Endothelial cell of umbilical vein (primary cell): ENCODE measurements around the gene ABCB4. TPM values are rescaled to one million over a fixed set of nuclear protein-coding genes. Genes with fewer than 3 reads are reported as not detected.
"Not testable (repeated sequence)": the region's sequence is repeated elsewhere in the genome, so short reads cannot be mapped to it uniquely, and the experiment has no call there.

Experiments used
- BruUV-seq: library from RNA; stranded (reverse); fragments of 400-500 nt; replicated peaks from 2 replicates; lab custom pipeline; 2021; lab: Mats Ljungman, UMichigan
- CTCF ChIA-PET: fragments of 300-600, 350-600 bp; sonication (Branson Sonifier 250); formaldehyde crosslinking; loops from one replicate; lab custom pipeline; 2021; ENCODE audit warnings: antibody characterized with exemption, inconsistent platforms; lab: Charles Lee
- POLR2A ChIA-PET: fragments of 300-600, 350-600 bp; sonication (Branson Sonifier 250); formaldehyde crosslinking; loops from one replicate; lab custom pipeline; 2021; ENCODE audit warnings: antibody characterized with exemption, inconsistent platforms; lab: Charles Lee
- DNase-seq: peaks from one replicate; pipeline ENCODE4 v3.0.0-alpha.2; 2011; ENCODE audit warnings: low read depth, low spot score
- FAIRE-seq: peaks from 2 replicates; lab custom pipeline; 2011; peaks lifted over from hg19 to GRCh38; lab: Jason Lieb, UNC
- H2AFZ ChIP-seq: 2 replicates; pipeline ENCODE4 v1.6.0; 2012; ENCODE audit warnings: low read depth, low read length, control low read depth, inconsistent platforms
- H3K27ac ChIP-seq: 2 replicates; pipeline ENCODE4 v1.5.1; 2011; ENCODE audit warnings: low read depth, mild to moderate bottlenecking, control low read depth, low read length, moderate library complexity; ENCODE audit not compliant: insufficient read depth
- H3K27me3 ChIP-seq, 2 experiments: 2 replicates each; pipeline versions ENCODE4 v1.6.0 to v1.6.1; 2011; ENCODE audit warnings: low read length in 2 of 2, mixed read lengths in 1 of 2; ENCODE audit not compliant: control insufficient read depth in 2 of 2, insufficient read depth in 2 of 2
- H3K36me3 ChIP-seq, 2 experiments: 2 replicates in 1 of 2; 3 replicates in 1 of 2; pipeline ENCODE4 v1.5.1; 2011; ENCODE audit warnings: low read length in 2 of 2, mild to moderate bottlenecking in 1 of 2, moderate library complexity in 1 of 2; ENCODE audit not compliant: control insufficient read depth in 2 of 2, insufficient read depth in 2 of 2; ENCODE audit errors: extremely low read depth in 1 of 2
- H3K4me1 ChIP-seq: 3 replicates; pipeline ENCODE4 v1.5.1; 2011; ENCODE audit warnings: mild to moderate bottlenecking, low read length; ENCODE audit not compliant: control insufficient read depth, insufficient read depth; ENCODE audit errors: extremely low read depth
- H3K4me2 ChIP-seq: 2 replicates; pipeline ENCODE4 v1.6.1; 2011; ENCODE audit warnings: low read length, control low read depth, mixed read lengths; ENCODE audit not compliant: insufficient read depth
- H3K4me3 ChIP-seq, 3 experiments: fragments of 200-600 bp in 1 of 3; sonication (generic), shearing (Covaris generic) in 1 of 3; replicated peaks in 1 of 3; 2 replicates each; pipeline ENCODE4 v1.5.1; 2011 to 2016; ENCODE audit warnings: control low read depth in 3 of 3, low read length in 3 of 3, mild to moderate bottlenecking in 2 of 3, inconsistent platforms in 1 of 3, low read depth in 1 of 3, moderate library complexity in 1 of 3; ENCODE audit not compliant: insufficient read depth in 1 of 3
- H3K79me2 ChIP-seq: 2 replicates; pipeline ENCODE4 v1.6.0; 2012; ENCODE audit warnings: low read length, inconsistent platforms; ENCODE audit not compliant: control insufficient read depth, insufficient read depth
- H3K9ac ChIP-seq: replicated peaks from 2 replicates; pipeline ENCODE3; 2011; ENCODE audit warnings: low read length, control low read depth; ENCODE audit not compliant: insufficient read depth; ENCODE audit errors: extremely low read depth
- H3K9me1 ChIP-seq: replicated peaks from 3 replicates; pipeline ENCODE4 v1.6.0; 2011; ENCODE audit warnings: mild to moderate bottlenecking, low read length; ENCODE audit not compliant: control insufficient read depth, insufficient read depth; ENCODE audit errors: extremely low read depth
- H3K9me3 ChIP-seq: replicated peaks from 2 replicates; pipeline ENCODE4 v1.5.1; 2012; ENCODE audit warnings: low read length, inconsistent platforms; ENCODE audit not compliant: control insufficient read depth, insufficient read depth
- H4K20me1 ChIP-seq: replicated peaks from 2 replicates; pipeline ENCODE3; 2011; ENCODE audit warnings: mild to moderate bottlenecking, low read length; ENCODE audit not compliant: control insufficient read depth, insufficient read depth; ENCODE audit errors: extremely low read depth
- CTCF ChIP-seq, 2 donors: IDR thresholded peaks; 1 replicate in 1 of 2; 2 replicates in 1 of 2; pipeline ENCODE4 v1.5.1; 2011; ENCODE audit warnings: low read length in 2 of 2, mild to moderate bottlenecking in 2 of 2, moderate library complexity in 2 of 2, control low read depth in 1 of 2, inconsistent platforms in 1 of 2, low read depth in 1 of 2; ENCODE audit not compliant: insufficient read depth in 1 of 2; ENCODE audit errors: extremely low read depth in 1 of 2
- EZH2 ChIP-seq: IDR thresholded peaks from 2 replicates; pipeline ENCODE4 v1.6.1; 2012; ENCODE audit warnings: borderline replicate concordance, low read depth, mild to moderate bottlenecking, moderate library complexity, low read length, inconsistent platforms; ENCODE audit not compliant: severe bottlenecking
- FOS ChIP-seq: IDR thresholded peaks from 2 replicates; pipeline ENCODE4 v1.6.1; 2011; ENCODE audit warnings: mild to moderate bottlenecking, low read length, moderate library complexity, borderline replicate concordance; ENCODE audit not compliant: insufficient read depth
- GATA2 ChIP-seq: IDR thresholded peaks from 2 replicates; pipeline ENCODE4 v1.7.0; 2011; ENCODE audit warnings: low read depth, mild to moderate bottlenecking, moderate library complexity, mixed read lengths, low read length; ENCODE audit not compliant: insufficient read length, insufficient read depth
- JUN ChIP-seq: IDR thresholded peaks from 2 replicates; pipeline ENCODE4 v1.6.1; 2011; ENCODE audit warnings: borderline replicate concordance, low read depth; ENCODE audit not compliant: insufficient read length, insufficient read depth
- MAX ChIP-seq: IDR thresholded peaks from 2 replicates; pipeline ENCODE4 v1.6.1; 2011; ENCODE audit not compliant: insufficient read depth, insufficient read length
- MYC ChIP-seq: IDR thresholded peaks from one replicate; pipeline ENCODE4 v1.6.1; 2011; ENCODE audit warnings: mild to moderate bottlenecking, low read depth, low read length
- POLR2A ChIP-seq: IDR thresholded peaks from 2 replicates; pipeline ENCODE4 v1.6.1; 2012; ENCODE audit warnings: low read depth, mild to moderate bottlenecking, control low read depth, low read length
- POLR2AphosphoS5 ChIP-seq: IDR thresholded peaks from 2 replicates; pipeline ENCODE4 v1.6.1; 2012; ENCODE audit warnings: low read depth, mild to moderate bottlenecking, control low read depth, low read length, moderate library complexity; ENCODE audit not compliant: insufficient read depth
- dilution Hi-C: fragments of 300-500 bp; cut with MboI; formaldehyde crosslinking; loops from one replicate; pipeline ENCODE4 v1.15.0; 2019; ENCODE audit warnings: low sequenced_read_pairs; ENCODE audit not compliant: extremely low pct_ligation_motif_present
- intact Hi-C: fragments of 100-400 bp; cut with micrococcal nuclease; formaldehyde crosslinking; loops from one replicate; pipeline ENCODE4 v1.10.0; 2022
- polyA plus RNA-seq, 4 experiments: library from polyadenylated mRNA; depleted of rRNA in 3 of 4; stranded (reverse) in 3 of 4; unstranded in 1 of 4; fragments of >200 nt; gene quantifications; 2 replicates each; pipeline versions ENCODE4 v1.2.1 to v1.2.3, GENCODE V29; 2011 to 2012; ENCODE audit warnings: missing spikeins in 1 of 4
- total RNA-seq: library from RNA; stranded (reverse); gene quantifications from 2 replicates; pipeline ENCODE4 v1.2.3, GENCODE V29; 2021

The ABCB4 gene
- total and polyA plus RNA-seq, 2 donors (not counting 3 experiments of a cell fraction or from before 2014, with no cell fraction given) = 0.11 to 0.15 TPM

- Histone ChIP-seq H3K36me3 (no peaks in the 10 kb centered on the region), H4K20me1 (no peaks in the 10 kb centered on the region), H3K9ac (no peak overlapping the region), H3K79me2 (no peaks in the 10 kb centered on the region), H3K27ac (no peak overlapping the region), H3K9me1 (no peaks in the 10 kb centered on the region), H2AFZ (no peak overlapping the region), H3K4me3 (no peak overlapping the region), H3K4me2 (no peak overlapping the region), H3K9me3 (no peaks in the 10 kb centered on the region), H3K27me3 (peaks cover 19 to 36% of the 10 kb centered on the region in 2 experiments), H3K4me1 (peaks cover 6% of the 10 kb centered on the region)
- TF ChIP-seq GATA2 (no peak), POLR2AphosphoS5 (no peak), MYC (no peak), POLR2A (no peak), FOS (no peak), MAX (no peak), JUN (no peak), CTCF (IDR thresholded peaks at IDR 0.05; ENCODE audit: extremely low read depth in 1 of 2, insufficient read depth in 1 of 2, low read depth in 1 of 2, low read length in 2 of 2) (no peak), EZH2 (no peak)
- BruUV-seq = no TSS peak
- CTCF ChIA-PET = interaction anchor here (1.5 kb wide), 1 partner anchor 35 kb away, joined by 4 read pairs; no protein-coding TSS in a partner anchor
- no peak for DNase-seq
- dilution Hi-C loops = no loop called here
- POLR2A ChIA-PET = no interaction called here
- FAIRE-seq = no peak
- intact Hi-C loops = no loop called here
These were observed 4.0 kb downstream of the ABCB4 start for GRCh38 chr7:87471473-87471872.

- H4K20me1 ChIP-seq, BruUV-seq, H3K9me3 ChIP-seq, H3K4me3 ChIP-seq, DNase-seq, dilution Hi-C loops, FAIRE-seq, H3K9me1 ChIP-seq, H3K4me2 ChIP-seq, H3K9ac ChIP-seq, CTCF ChIA-PET, H2AFZ ChIP-seq, H3K36me3 ChIP-seq, H3K27ac ChIP-seq, POLR2A ChIA-PET, H3K79me2 ChIP-seq, intact Hi-C loops, H3K4me1 ChIP-seq: not testable (repeated sequence)
- peaks cover 5 to 15% of the 10 kb centered on the region in 2 experiments for H3K27me3 ChIP-seq
These were observed 6.3 kb downstream of the ABCB4 start for GRCh38 chr7:87469204-87469603.

- DNase-seq, H3K79me2 ChIP-seq, POLR2A ChIA-PET, intact Hi-C loops, H3K36me3 ChIP-seq, CTCF ChIA-PET, H3K4me1 ChIP-seq, H3K9me1 ChIP-seq, dilution Hi-C loops, BruUV-seq, H3K4me3 ChIP-seq, H3K9me3 ChIP-seq, H4K20me1 ChIP-seq, FAIRE-seq, H2AFZ ChIP-seq, H3K9ac ChIP-seq, H3K27me3 ChIP-seq, H3K27ac ChIP-seq, H3K4me2 ChIP-seq: not testable (repeated sequence)
These were observed 10.0 kb downstream of the ABCB4 start for GRCh38 chr7:87465534-87465880.
